HepG2 (cell line): ENCODE data around the gene YY1. TPM values are rescaled to one million over a fixed set of nuclear protein-coding genes. Genes with fewer than 3 reads are reported as not detected.

Experiments
- ATAC-seq: fragments of 200-7000 bp; cut with Tn5 transposase; 3 replicates; pipeline ENCODE4 v1.9.1; 2020; ENCODE audit warnings: mild to moderate bottlenecking, moderate library complexity
- BruUV-seq: library from RNA; stranded (reverse); fragments of 400-500 nt; replicated peaks from 2 replicates; lab custom pipeline; 2021; lab: Mats Ljungman, UMichigan
- CTCF ChIA-PET: fragments of 300-600 bp; formaldehyde crosslinking; extraction: SDS; loops from one replicate; lab custom pipeline; 2021; ENCODE audit warnings: low total read pairs, inconsistent platforms, low intra/inter-chr PET ratio; lab: Yijun Ruan, JAX
- POLR2A ChIA-PET: fragments of 350-600 bp; sonication (Branson Sonifier 250); formaldehyde crosslinking; loops from one replicate; lab custom pipeline; 2020; ENCODE audit warnings: antibody characterized with exemption, inconsistent platforms; lab: Yijun Ruan, JAX
- DNase-seq: peaks from one replicate; pipeline ENCODE4 v3.0.0-alpha.2; 2015; ENCODE audit warnings: low spot score
- FAIRE-seq: peaks from 3 replicates; lab custom pipeline; 2011; peaks lifted over from hg19 to GRCh38; lab: Jason Lieb, UNC
- H2AFZ ChIP-seq: one replicate; pipeline ENCODE4 v1.6.1; 2011; ENCODE audit warnings: low read length, inconsistent platforms
- H3K27ac ChIP-seq: fragments of 300-600 bp; 3 replicates; pipeline ENCODE4 v1.8.0; 2011; ENCODE audit warnings: mixed run types, mild to moderate bottlenecking, mixed read lengths, low read length, inconsistent platforms; ENCODE audit not compliant: insufficient read depth; ENCODE audit errors: extremely low read length
- H3K27me3 ChIP-seq, 2 experiments: fragments of 200-600 bp in 1 of 2; 2 replicates in 1 of 2; 3 replicates in 1 of 2; pipeline versions ENCODE4 v1.6.0 to v1.8.0; 2011; ENCODE audit warnings: low read length in 2 of 2, mild to moderate bottlenecking in 2 of 2, moderate library complexity in 2 of 2, inconsistent platforms in 1 of 2; ENCODE audit not compliant: insufficient read depth in 2 of 2, control insufficient read depth in 1 of 2
- H3K36me3 ChIP-seq, 2 experiments: fragments of 200-600 bp in 1 of 2; replicated peaks in 1 of 2; 2 replicates in 1 of 2; 3 replicates in 1 of 2; pipeline versions ENCODE4 v1.5.1 to v1.8.0; 2011; ENCODE audit warnings: low read length in 2 of 2, inconsistent platforms in 1 of 2; ENCODE audit not compliant: insufficient read depth in 2 of 2, control insufficient read depth in 1 of 2
- H3K4me1 ChIP-seq: 2 replicates; pipeline ENCODE4 v1.5.1; 2012; ENCODE audit warnings: low read length, inconsistent platforms; ENCODE audit not compliant: insufficient read depth
- H3K4me2 ChIP-seq: 2 replicates; pipeline ENCODE4 v1.6.0; 2011; ENCODE audit warnings: low read depth, low read length, inconsistent platforms
- H3K4me3 ChIP-seq, 3 experiments: fragments of 200-600 bp in 1 of 3; sonication (generic), shearing (Covaris generic) in 1 of 3; replicated peaks in 1 of 3; 2 replicates each; pipeline ENCODE4 v1.5.1; 2011 to 2016; ENCODE audit warnings: low read length in 3 of 3, inconsistent platforms in 2 of 3, low read depth in 2 of 3, mild to moderate bottlenecking in 2 of 3, control low read depth in 1 of 3, mixed read lengths in 1 of 3; ENCODE audit not compliant: insufficient read depth in 1 of 3
- H3K79me2 ChIP-seq: one replicate; pipeline ENCODE4 v1.6.1; 2011; ENCODE audit warnings: low read length, inconsistent platforms; ENCODE audit not compliant: insufficient read depth
- H3K9ac ChIP-seq: 2 replicates; pipeline ENCODE4 v1.6.0; 2011; ENCODE audit warnings: mild to moderate bottlenecking, low read depth, low read length, inconsistent platforms; ENCODE audit not compliant: insufficient read depth
- H3K9me3 ChIP-seq: 2 replicates; pipeline ENCODE4 v1.5.1; 2012; ENCODE audit warnings: mild to moderate bottlenecking, low read length
- H4K20me1 ChIP-seq: 2 replicates; pipeline ENCODE4 v1.6.0; 2011; ENCODE audit warnings: inconsistent platforms, mild to moderate bottlenecking, low read length, moderate library complexity; ENCODE audit not compliant: insufficient read depth
- BRF2 ChIP-seq: sonication (generic); formaldehyde crosslinking; IDR thresholded peaks from 2 replicates; pipeline ENCODE4 v1.8.1; 2022; ENCODE audit warnings: mild to moderate bottlenecking, missing genetic modification reagents
- CSRNP2 ChIP-seq: sonication (generic); formaldehyde crosslinking; conservative IDR thresholded peaks from 2 replicates; pipeline ENCODE4 v1.8.0; 2022; ENCODE audit warnings: low read depth, missing genetic modification reagents
- KMT2B ChIP-seq: IDR thresholded peaks from 2 replicates; pipeline ENCODE4 v1.6.1; 2016; ENCODE audit warnings: missing genetic modification reagents, missing compliant biosample characterization
- LCORL ChIP-seq, 2 experiments: fragments of 450-650 bp in 1 of 2; sonication (generic) in 1 of 2; formaldehyde crosslinking in 1 of 2; IDR thresholded peaks; 2 replicates each; pipeline versions ENCODE4 v1.5.0 to v1.6.1; 2017 to 2020; ENCODE audit warnings: antibody characterized with exemption in 1 of 2, missing genetic modification reagents in 1 of 2
- MED13 ChIP-seq: sonication (generic); formaldehyde crosslinking; IDR thresholded peaks from 2 replicates; pipeline ENCODE4 v1.5.0; 2020; ENCODE audit warnings: missing genetic modification reagents
- NR0B2 ChIP-seq: sonication (generic); formaldehyde crosslinking; IDR thresholded peaks from 2 replicates; pipeline ENCODE4 v1.4.0; 2020; ENCODE audit warnings: mild to moderate bottlenecking, missing genetic modification reagents
- SALL1 ChIP-seq: sonication (generic); formaldehyde crosslinking; IDR thresholded peaks from 2 replicates; pipeline ENCODE4 v1.8.0; 2022; ENCODE audit warnings: mild to moderate bottlenecking, missing genetic modification reagents
- TBX2 ChIP-seq: sonication (generic); formaldehyde crosslinking; IDR thresholded peaks from 2 replicates; pipeline ENCODE4 v1.5.0; 2020; ENCODE audit warnings: missing genetic modification reagents, mild to moderate bottlenecking, borderline replicate concordance
- ZFP90 ChIP-seq: sonication (generic); formaldehyde crosslinking; IDR thresholded peaks from 2 replicates; pipeline ENCODE4 v1.8.0; 2022; ENCODE audit warnings: missing genetic modification reagents, mild to moderate bottlenecking, inconsistent platforms, borderline replicate concordance
- ZNF142 ChIP-seq: sonication (generic); formaldehyde crosslinking; IDR thresholded peaks from 2 replicates; pipeline ENCODE4 v1.4.0; 2020; ENCODE audit warnings: missing genetic modification reagents
- ZNF235 ChIP-seq: sonication (generic); formaldehyde crosslinking; IDR thresholded peaks from 2 replicates; pipeline ENCODE4 v1.8.1; 2023; ENCODE audit warnings: mild to moderate bottlenecking, missing genetic modification reagents, borderline replicate concordance
- ZNF263 ChIP-seq: sonication (generic); formaldehyde crosslinking; IDR thresholded peaks from 2 replicates; pipeline ENCODE4 v1.4.0; 2020; ENCODE audit warnings: missing genetic modification reagents
- ZNF331 ChIP-seq: sonication (generic); formaldehyde crosslinking; IDR thresholded peaks from 2 replicates; pipeline ENCODE4 v1.4.0; 2020; ENCODE audit warnings: missing genetic modification reagents
- ZNF557 ChIP-seq: sonication (generic); formaldehyde crosslinking; IDR thresholded peaks from 2 replicates; pipeline ENCODE4 v1.4.0; 2020; ENCODE audit warnings: missing genetic modification reagents
- ZNF563 ChIP-seq: sonication (generic); formaldehyde crosslinking; IDR thresholded peaks from 2 replicates; pipeline ENCODE4 v1.8.0; 2022; ENCODE audit warnings: mild to moderate bottlenecking, moderate library complexity, missing genetic modification reagents
- ZNF777 ChIP-seq: sonication (generic); formaldehyde crosslinking; IDR thresholded peaks from 2 replicates; pipeline ENCODE4 v1.4.0; 2020; ENCODE audit warnings: missing genetic modification reagents
- ZSCAN22 ChIP-seq: sonication (generic); formaldehyde crosslinking; IDR thresholded peaks from 2 replicates; pipeline ENCODE4 v1.4.0; 2020; ENCODE audit warnings: mild to moderate bottlenecking, missing genetic modification reagents
- WGBS: methylation state at CpG from one replicate; pipeline ENCODE4 v1.1.6; 2017; ENCODE audit warnings: low lambda C conversion rate; 5-methylcytosine and 5-hydroxymethylcytosine counted together
- in situ Hi-C: cut with HindIII; loops from 2 replicates; pipeline ENCODE4 v1.10.0; 2017; ENCODE audit warnings: low pct_unique_long_range_greater_than_20kb; ENCODE audit not compliant: extremely low pct_ligation_motif_present
- intact Hi-C: fragments of 100-400 bp; cut with micrococcal nuclease; formaldehyde crosslinking; loops from one replicate; pipeline ENCODE4 v1.10.0; 2022; ENCODE audit not compliant: unreplicated experiment
- polyA plus RNA-seq, 8 experiments: library from polyadenylated mRNA; depleted of rRNA in 3 of 8; stranded (reverse) in 7 of 8; unstranded in 1 of 8; fragments of >200 nt; fragmentation: Illumina TruSeq in 4 of 8; extraction: Trizol in 4 of 8; gene quantifications; 2 replicates each; pipeline versions ENCODE4 v1.2.1 to v1.2.3, GENCODE V29; 2011 to 2016; ENCODE audit warnings: low read depth in 4 of 8, missing spikeins in 1 of 8, mixed read lengths in 1 of 8; ENCODE audit not compliant: insufficient read depth in 1 of 8
- total RNA-seq, 5 experiments: library from RNA; depleted of rRNA; stranded (reverse); fragments of >200 nt; fragmentation: Illumina TruSeq; extraction: Trizol; gene quantifications; 2 replicates each; pipeline ENCODE4 v1.2.3, GENCODE V29; 2016; ENCODE audit warnings: low read depth in 1 of 5

YY1 gene
- total and polyA plus RNA-seq, 2 of the 13 experiments (the other 11 are each of a cell fraction or from before 2014, with no cell fraction given) = 29.4 to 68.1 TPM

GRCh38 chr14:100325231-100325632 lies 86.3 kb downstream of the YY1 start:
- POLR2A ChIA-PET = no interaction called here
- peak; percentile 55 for ATAC-seq
- TF ChIP-seq ZNF331 (CRISPR knock-in tag) (no peak), CSRNP2 (CRISPR knock-in tag) (no peak), SALL1 (CRISPR knock-in tag) (peak; percentile 86), ZNF563 (peak; percentile 20; the same call in 1 of the 2 replicates), LCORL (IDR thresholded peaks at IDR 0.05) (no peak), LCORL (CRISPR knock-in tag; IDR thresholded peaks at IDR 0.05) (peak; percentile 87), KMT2B (no peak), ZNF142 (CRISPR knock-in tag) (no peak), ZNF263 (CRISPR knock-in tag) (peak; percentile 32; the same call in 1 of the 2 replicates), NR0B2 (CRISPR knock-in tag) (no peak), TBX2 (CRISPR knock-in tag) (no peak), ZNF777 (CRISPR knock-in tag) (peak; percentile 30; the same call in 1 of the 2 replicates), ZNF235 (CRISPR knock-in tag) (no peak), ZFP90 (CRISPR knock-in tag) (no peak), MED13 (no peak), BRF2 (CRISPR knock-in tag) (no peak), ZSCAN22 (CRISPR knock-in tag) (no peak), ZNF557 (CRISPR knock-in tag) (no peak)

More at GRCh38 chr14:100325231-100325632, 86.3 kb downstream of the YY1 start:
- Histone ChIP-seq H3K4me1 (peaks cover 85% of the 10 kb centered on the region), H4K20me1 (no peaks in the 10 kb centered on the region), H3K9ac (peak overlapping the region; percentile 9; the same call in 1 of the 2 replicates), H3K4me2 (peak overlapping the region; percentile 80), H3K79me2 (no peaks in the 10 kb centered on the region), H3K27ac (no peak overlapping the region), H3K4me3 (peak overlapping the region in 1 of 3 experiments; percentile 63; a peak in 2 of 6 replicates), H3K9me3 (no peaks in the 10 kb centered on the region), H3K36me3 (no peaks in the 10 kb centered on the region), H3K27me3 (peaks cover 0 to 2% of the 10 kb centered on the region in 2 experiments; a peak in 1 of 5 replicates), H2AFZ (no peak overlapping the region)
- 12% methylated on average over 9 of the region's 17 CpGs for WGBS
- CTCF ChIA-PET = no interaction called here
- intact Hi-C loops (no loop called here), in situ Hi-C loops (no loop called here)
- no peak for FAIRE-seq
- DNase-seq = no peak
- no TSS peak for BruUV-seq
